Skeletal muscle tissue (tissue), 4 donors: ENCODE data around the gene SCN1A. TPM values are rescaled to one million over a fixed set of nuclear protein-coding genes. Genes with fewer than 3 reads are reported as not detected.

Experiments
- H3K27ac ChIP-seq: one replicate; pipeline ENCODE4 v1.7.0; 2013; ENCODE audit warnings: mild to moderate bottlenecking, low read depth, low read length, inconsistent platforms
- H3K27me3 ChIP-seq, 3 donors: one replicate each; pipeline ENCODE4 v1.7.0; 2013; ENCODE audit warnings: low read length in 3 of 3; ENCODE audit not compliant: control insufficient read depth in 3 of 3, insufficient read depth in 3 of 3
- H3K36me3 ChIP-seq, 3 donors: one replicate each; pipeline ENCODE4 v1.7.0; 2013; ENCODE audit warnings: low read length in 3 of 3; ENCODE audit not compliant: control insufficient read depth in 3 of 3, insufficient read depth in 3 of 3
- H3K4me1 ChIP-seq, 3 donors: one replicate each; pipeline ENCODE4 v1.7.0; 2013; ENCODE audit warnings: low read length in 3 of 3, mild to moderate bottlenecking in 3 of 3; ENCODE audit not compliant: control insufficient read depth in 3 of 3, insufficient read depth in 3 of 3
- H3K4me3 ChIP-seq, 3 donors: one replicate each; pipeline ENCODE4 v1.7.0; 2013; ENCODE audit warnings: low read length in 3 of 3
- H3K9ac ChIP-seq, 3 donors: one replicate each; pipeline ENCODE4 v1.7.0; 2013; ENCODE audit warnings: low read length in 3 of 3, mild to moderate bottlenecking in 3 of 3, moderate library complexity in 2 of 3, low read depth in 1 of 3
- H3K9me3 ChIP-seq, 3 donors: one replicate each; pipeline ENCODE4 v1.7.0; 2013; ENCODE audit warnings: low read length in 3 of 3; ENCODE audit not compliant: control insufficient read depth in 3 of 3
- total RNA-seq: library from RNA; depleted of rRNA; stranded (reverse); fragments of >200 nt; gene quantifications from one replicate; pipeline ENCODE4 v1.2.3, GENCODE V29; 2014
- donor health status: Osteomylitis.

Gene SCN1A
- under 0.01 TPM for total RNA-seq

DNA sequence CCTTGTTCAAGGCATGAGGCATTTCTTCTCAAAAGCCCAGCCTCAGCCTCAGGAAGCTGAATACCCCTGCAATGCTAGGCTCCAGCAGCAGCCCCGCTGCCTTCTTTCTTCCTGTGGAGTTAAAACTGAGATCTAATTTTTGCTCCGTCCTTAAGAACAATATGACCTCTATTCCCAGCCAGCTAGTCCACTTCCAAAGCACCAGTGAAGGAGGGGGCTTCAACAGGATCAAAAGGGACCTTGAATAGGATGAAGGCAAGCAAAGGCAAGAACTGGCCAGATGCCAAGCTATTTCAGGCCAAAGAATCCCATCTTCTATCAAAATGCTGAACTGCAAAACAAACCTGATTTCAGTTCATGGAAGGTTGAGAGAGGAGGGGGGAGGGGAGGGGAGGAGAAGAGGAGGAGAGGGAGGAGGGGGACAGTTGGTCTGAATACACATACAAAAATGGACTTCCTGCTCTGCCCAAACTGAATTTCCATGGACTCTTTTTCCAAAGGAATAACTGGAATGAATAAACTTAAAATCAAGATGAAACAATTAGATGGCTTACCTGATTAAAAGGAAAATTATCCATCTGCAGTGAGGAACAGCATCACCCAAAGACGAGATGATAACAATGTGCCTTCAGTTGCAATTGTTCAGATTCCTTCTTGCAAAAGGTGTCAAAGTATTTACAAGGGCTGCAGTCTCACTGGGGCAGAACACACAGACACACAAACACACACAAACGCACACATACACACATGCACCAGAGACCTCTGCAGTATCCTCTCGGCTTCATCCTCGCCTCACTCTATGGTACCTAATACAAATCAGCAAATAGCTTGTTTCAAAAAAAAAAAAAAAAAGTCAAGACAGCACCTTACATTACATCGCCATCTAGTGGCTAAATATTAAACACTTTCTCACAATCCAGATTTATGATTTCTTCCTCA lies at the start of gene SCN1A:
TSS of gene SCN1A (minus strand) at position 804 of the 939 bp plus-strand sequence. CDS start 54,399 bp downstream, outside the sequence.
- H3K27me3 ChIP-seq: peaks cover 0 to 11% (median 0%) of the 10 kb centered on the region in 3 donors
- no peak within 1 kb of the TSS for H3K27ac ChIP-seq
- no peaks in the 10 kb centered on the region for H3K9me3 ChIP-seq
- H3K36me3 ChIP-seq: no peaks in the 10 kb centered on the region
- H3K9ac ChIP-seq: no peak within 1 kb of the TSS
- no peak within 1 kb of the TSS for H3K4me3 ChIP-seq
- H3K4me1 ChIP-seq: peaks cover 0 to 2% (median 2%) of the 10 kb centered on the region in 3 donors

DNA sequence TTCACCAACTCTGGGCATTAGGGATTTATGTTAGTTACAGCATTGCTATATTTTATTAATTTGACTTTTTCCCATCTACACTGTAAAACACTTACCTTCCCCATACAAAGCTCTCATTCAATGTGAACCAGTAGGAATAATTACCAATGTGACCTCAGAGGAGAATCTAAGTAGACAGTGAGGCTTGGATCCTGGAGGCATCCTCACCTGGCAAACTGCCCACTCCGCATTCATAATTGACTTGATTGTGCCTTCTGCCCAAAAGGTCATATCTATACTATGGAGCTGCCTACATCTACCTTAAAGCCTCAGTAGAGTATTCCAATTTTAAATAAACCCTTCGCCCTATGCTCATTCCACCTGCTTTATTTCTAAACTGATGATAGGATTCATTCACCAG lies 45.4 kb upstream of the SCN1A start:
- Histone ChIP-seq H3K4me3 (no peak overlapping the region), H3K9me3 (no peaks in the 10 kb centered on the region), H3K9ac (no peak overlapping the region), H3K27ac (no peak overlapping the region), H3K4me1 (no peaks in the 10 kb centered on the region), H3K36me3 (no peaks in the 10 kb centered on the region), H3K27me3 (no peaks in the 10 kb centered on the region)

DNA sequence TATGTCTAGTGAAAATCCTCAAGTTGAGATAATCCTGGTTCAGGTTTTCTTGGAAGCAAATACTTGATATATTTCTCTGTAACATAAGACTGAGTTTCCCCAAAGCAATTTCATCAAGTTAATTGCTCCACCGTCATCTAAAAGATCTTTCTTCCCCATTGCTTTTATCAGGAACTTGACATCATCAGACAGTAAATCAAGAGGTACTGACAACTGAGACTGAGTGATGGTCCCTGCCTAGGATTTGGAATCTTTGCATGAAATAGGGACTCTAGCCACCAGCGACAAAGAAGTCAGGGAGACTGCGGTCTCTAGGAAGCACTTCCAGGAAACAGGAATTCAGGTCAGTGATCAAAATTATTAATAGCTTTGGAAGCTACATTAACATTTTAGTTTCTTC lies 43.4 kb upstream of the SCN1A start:
- no peaks in the 10 kb centered on the region for H3K27me3 ChIP-seq
- H3K9ac ChIP-seq: no peak overlapping the region
- no peak overlapping the region for H3K27ac ChIP-seq
- H3K4me1 ChIP-seq: no peaks in the 10 kb centered on the region
- H3K9me3 ChIP-seq: no peaks in the 10 kb centered on the region
- H3K4me3 ChIP-seq: no peak overlapping the region
- no peaks in the 10 kb centered on the region for H3K36me3 ChIP-seq

DNA sequence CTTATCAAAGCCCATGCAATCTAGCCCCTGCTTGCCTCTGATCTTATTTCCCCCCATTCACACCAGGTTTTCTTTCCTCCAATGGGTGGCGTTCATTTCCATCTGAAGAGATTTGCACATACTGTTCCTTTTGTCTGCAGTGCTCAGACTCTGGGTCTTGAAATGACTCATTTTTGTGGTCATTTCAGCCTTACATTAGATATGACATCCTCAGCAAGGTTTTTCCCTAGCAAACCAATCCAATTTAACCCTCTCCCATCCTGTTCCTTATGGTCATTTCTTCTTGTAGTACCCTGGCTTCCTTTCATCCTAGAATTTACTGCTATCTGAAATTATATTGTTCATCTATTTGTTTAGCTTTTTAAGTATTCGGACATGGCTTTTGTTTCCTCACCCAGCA lies 42.5 kb upstream of the SCN1A start:
- Histone ChIP-seq H3K27ac (no peak overlapping the region), H3K9me3 (no peaks in the 10 kb centered on the region), H3K4me3 (no peak overlapping the region), H3K9ac (no peak overlapping the region), H3K27me3 (no peaks in the 10 kb centered on the region), H3K4me1 (no peaks in the 10 kb centered on the region), H3K36me3 (no peaks in the 10 kb centered on the region)

DNA sequence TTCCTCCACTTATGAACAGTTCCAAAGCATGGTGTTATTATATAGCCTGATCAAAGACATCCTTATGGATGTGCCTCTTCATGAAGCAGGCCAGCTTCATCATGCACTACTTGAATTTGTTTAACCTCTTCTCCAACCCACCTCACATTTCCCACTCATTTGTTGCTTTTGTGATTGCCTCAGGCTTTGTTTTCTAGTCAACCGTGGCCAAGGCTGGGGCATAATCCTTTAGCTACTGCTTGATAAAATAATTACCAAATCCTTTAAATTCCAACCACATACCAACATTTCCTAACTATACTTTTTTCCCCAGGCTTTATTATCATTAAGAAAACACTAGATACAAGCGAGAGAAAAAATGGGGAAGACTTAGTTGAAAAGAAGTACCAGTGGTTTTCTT lies 39.6 kb upstream of the SCN1A start:
- H3K9me3 ChIP-seq: no peaks in the 10 kb centered on the region
- no peaks in the 10 kb centered on the region for H3K27me3 ChIP-seq

DNA sequence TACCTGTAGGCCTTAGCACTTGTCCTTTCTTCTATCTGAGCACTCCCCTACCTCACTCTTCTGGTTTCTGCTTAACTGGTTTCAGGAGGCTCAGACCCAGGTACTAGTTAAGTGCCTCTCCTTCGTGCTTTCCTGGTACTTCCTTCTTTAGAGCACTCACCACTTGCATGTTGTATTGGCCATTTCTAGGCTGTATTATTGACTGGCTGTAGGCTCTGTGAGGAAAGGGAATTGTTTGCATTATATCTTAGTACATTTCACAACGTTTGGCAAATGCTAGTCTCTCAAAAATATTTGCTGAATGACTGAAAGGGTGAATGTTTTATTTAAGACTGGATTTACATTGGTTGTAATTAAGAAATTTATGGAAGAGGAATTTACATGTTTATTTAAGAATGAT lies 36.0 kb upstream of the SCN1A start:
- no peaks in the 10 kb centered on the region for H3K36me3 ChIP-seq
- H3K27ac ChIP-seq: no peak overlapping the region
- H3K9ac ChIP-seq: no peak overlapping the region
- no peaks in the 10 kb centered on the region for H3K4me1 ChIP-seq
- H3K4me3 ChIP-seq: no peak overlapping the region
- H3K9me3 ChIP-seq: no peaks in the 10 kb centered on the region
- H3K27me3 ChIP-seq: no peaks in the 10 kb centered on the region

More for the DNA sequence above, 39.6 kb upstream of the SCN1A start:
- H3K9ac ChIP-seq: no peak overlapping the region
- no peak overlapping the region for H3K4me3 ChIP-seq
- no peaks in the 10 kb centered on the region for H3K36me3 ChIP-seq
- H3K4me1 ChIP-seq: no peaks in the 10 kb centered on the region
- no peak overlapping the region for H3K27ac ChIP-seq

DNA sequence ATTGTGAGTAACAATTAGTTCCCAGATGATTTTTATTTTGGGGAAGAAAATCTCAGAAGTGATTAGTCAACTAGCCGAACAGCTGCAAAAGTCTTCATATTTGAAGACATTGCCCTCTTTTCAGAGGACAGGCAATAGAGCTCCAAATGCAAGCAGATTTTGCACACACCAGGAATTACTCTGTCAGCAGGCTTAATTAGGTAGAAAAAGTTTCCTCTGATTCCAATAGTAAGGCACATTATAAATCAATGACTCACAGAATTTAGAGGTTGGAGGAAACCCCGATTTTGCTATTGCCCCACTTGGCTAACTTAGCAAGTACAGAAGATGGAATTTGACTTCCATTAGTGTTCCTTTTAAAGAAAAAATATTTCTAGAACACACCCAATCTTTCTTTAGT lies 30.7 kb upstream of the SCN1A start:
- no peaks in the 10 kb centered on the region for H3K9me3 ChIP-seq
- H3K27ac ChIP-seq: no peak overlapping the region

DNA sequence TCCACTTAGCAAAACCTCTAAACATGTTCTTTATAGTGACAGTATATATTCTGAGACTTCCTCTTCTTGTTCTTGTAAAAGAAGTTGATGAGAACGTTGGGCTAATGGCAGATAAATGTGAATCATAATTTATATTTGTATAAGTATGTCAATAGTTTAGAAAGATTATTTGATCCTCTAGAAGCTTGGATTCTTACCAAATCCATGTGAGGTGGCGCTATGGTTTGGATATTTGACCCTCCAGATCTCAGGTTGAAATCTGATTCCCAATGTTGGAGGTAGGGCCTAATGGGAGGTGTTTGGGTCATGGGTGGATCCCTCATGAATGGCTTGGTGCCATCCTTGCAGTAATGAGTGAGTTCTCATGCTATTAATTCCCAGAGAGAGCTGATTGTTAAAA lies 29.8 kb upstream of the SCN1A start:
- Histone ChIP-seq H3K36me3 (no peaks in the 10 kb centered on the region), H3K27ac (no peak overlapping the region), H3K27me3 (no peaks in the 10 kb centered on the region), H3K9me3 (no peaks in the 10 kb centered on the region), H3K4me1 (no peaks in the 10 kb centered on the region), H3K9ac (no peak overlapping the region), H3K4me3 (no peak overlapping the region)

More for the DNA sequence above, 30.7 kb upstream of the SCN1A start:
- Histone ChIP-seq H3K4me1 (no peaks in the 10 kb centered on the region), H3K36me3 (no peaks in the 10 kb centered on the region), H3K27me3 (no peaks in the 10 kb centered on the region), H3K4me3 (no peak overlapping the region), H3K9ac (no peak overlapping the region)

DNA sequence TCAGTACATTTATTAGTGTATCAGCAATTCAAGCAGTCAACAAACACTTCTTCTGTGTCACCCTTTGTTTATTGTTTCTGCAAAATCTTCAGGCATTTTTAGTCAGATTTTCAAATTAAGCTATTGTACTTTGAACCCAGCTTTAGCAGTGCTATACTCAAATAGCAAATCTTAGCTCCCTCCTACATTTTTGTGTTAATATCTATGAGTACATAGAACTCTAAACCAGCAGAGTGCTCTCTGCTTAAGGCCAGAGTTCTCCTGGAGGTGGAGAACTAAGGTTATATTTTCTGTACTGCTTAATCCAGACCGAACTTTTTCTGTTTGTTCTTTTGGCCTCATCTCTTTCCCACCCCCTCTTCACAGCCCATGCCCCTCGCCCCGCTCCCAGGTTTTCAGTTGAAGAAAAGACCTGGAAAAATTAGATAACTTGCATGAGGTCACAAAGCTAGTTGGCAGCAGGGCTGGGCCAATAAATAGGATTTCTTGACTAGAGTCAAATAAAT lies 29.2 kb upstream of the SCN1A start:
- Histone ChIP-seq H3K27me3 (no peaks in the 10 kb centered on the region), H3K4me1 (no peaks in the 10 kb centered on the region), H3K4me3 (no peak overlapping the region), H3K27ac (no peak overlapping the region), H3K9ac (no peak overlapping the region), H3K9me3 (no peaks in the 10 kb centered on the region), H3K36me3 (no peaks in the 10 kb centered on the region)

DNA sequence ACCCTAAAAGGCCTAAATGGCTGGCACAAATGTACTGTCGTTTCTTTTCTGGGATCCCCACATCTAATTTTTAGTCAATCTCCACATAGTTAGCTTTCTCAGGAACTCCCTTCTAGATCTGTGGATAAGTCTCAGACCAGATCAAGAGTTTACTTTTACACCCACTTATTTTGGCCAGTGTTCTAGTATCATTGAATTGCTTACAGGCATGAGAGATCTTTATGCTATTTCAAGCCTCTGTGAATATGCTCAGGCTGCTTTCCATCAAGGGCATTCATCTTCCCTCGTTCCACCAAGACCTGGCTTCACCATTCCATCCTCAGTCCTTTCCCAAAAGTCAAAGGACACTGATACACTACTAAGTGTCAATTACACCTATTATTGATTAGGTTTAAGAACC lies 27.8 kb upstream of the SCN1A start:
- no peak overlapping the region for H3K4me3 ChIP-seq
- no peak overlapping the region for H3K9ac ChIP-seq
- no peaks in the 10 kb centered on the region for H3K27me3 ChIP-seq
- H3K4me1 ChIP-seq: no peaks in the 10 kb centered on the region
- no peaks in the 10 kb centered on the region for H3K9me3 ChIP-seq
- no peak overlapping the region for H3K27ac ChIP-seq
- no peaks in the 10 kb centered on the region for H3K36me3 ChIP-seq
